GM15510 (cell line): ENCODE measurements around the gene CCDC187.

Source experiments
- POLR2A ChIP-seq: IDR thresholded peaks from 3 replicates; pipeline ENCODE4 v1.6.1; 2011; ENCODE audit warnings: borderline replicate concordance; ENCODE audit not compliant: insufficient read length; ENCODE audit errors: extremely low read depth

Gene CCDC187

DNA sequence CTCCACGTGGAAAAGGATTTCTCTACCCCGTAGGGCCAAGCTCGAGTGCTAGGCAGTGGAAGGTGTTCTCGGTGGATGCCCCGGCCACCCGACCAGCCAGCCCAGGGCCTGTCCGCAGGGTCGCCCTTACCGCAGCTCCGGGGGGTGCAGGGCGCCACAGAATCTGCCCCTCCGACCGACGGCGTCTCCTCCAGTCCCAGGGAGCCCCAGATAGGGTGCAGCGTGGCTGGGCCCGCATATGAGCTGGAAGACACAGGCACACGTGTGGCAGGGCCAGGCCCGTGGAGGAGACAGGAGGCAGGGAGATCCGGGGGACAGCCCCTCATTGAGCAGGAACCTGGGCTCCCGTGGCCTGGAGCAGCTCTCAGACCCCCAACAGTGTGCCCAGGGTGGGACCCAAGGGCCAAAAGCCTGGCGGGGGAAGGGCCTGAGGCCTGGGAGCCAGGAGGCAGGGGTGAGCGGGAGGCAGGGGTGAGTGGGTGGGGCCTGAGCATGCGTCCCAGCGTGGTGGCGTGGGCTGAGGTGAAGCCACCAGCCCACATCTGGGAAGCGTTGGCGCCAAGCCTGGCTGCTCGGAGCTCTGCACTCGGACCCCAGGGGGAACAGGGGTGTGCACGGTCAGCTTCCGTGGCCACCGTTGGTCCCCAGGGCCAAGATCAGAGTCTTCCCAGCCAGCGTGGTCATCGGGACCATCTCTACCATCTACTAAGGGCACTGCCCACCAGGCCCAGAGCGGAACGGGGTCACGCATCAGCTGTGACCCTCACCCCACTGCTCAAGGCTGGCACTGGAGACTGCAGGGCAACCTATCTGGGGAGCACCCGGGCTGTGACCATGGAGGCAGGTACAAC is 22.2 kb downstream of the CCDC187 start:
- TF ChIP-seq POLR2A = no peak

DNA sequence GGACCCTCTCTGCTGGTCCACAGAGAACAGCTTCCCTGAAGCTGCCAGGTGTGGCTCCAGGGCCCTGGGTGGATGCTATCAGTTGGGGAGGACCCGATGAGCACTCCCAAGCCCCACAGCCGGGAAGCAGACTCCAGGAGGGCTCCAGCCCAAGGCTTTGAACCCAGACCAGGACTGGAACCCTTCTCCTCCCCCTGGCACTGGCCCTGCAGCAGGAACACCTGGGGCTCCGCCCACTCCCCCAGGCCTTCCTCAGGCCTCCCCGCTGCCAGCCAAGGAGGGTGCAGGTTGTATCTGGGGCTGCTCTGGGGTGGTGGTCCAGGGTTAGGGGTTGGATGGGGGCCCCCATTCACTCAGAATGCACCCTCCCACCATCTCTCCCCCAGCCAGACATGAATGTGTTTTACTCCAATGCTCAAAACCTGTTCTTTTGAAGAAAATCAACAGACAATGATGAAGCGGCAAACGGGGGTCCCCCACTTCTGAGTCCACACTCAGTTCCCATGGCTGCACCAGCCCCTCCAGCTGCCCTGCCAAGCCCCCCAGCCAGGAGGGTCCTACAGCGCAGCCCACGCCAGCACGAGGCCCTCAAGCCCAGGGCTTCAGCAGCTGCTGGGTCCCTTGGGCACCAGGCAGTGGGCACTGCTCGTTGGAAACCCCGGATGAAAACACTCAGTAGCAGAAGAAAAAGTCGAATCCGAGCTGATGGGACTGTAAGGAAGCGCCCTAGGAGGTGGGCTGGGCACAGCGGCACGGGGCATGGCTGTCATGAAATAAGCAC is 23.2 kb downstream of the CCDC187 start:
- TF ChIP-seq POLR2A = no peak

DNA sequence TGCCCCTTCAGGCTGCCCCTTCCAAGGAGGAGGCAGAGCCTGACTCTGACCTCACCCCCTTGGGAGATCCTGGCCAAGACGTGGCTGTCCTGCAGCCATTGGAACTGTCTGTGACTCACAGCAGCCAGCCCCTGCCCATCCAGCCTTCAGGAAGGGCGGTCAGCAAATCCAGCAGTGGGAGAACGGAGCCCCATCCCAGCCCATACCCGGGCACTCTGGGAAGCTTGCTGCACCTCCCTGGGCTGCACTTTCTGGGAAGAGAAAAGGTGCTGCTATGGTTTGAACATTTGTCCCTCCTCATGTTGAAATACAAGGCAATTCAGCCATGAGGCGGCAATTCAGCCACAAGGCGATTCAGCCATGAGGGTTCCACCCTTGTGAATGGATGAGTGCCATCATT is 24.4 kb downstream of the CCDC187 start:
- no peak for TF ChIP-seq POLR2A

DNA sequence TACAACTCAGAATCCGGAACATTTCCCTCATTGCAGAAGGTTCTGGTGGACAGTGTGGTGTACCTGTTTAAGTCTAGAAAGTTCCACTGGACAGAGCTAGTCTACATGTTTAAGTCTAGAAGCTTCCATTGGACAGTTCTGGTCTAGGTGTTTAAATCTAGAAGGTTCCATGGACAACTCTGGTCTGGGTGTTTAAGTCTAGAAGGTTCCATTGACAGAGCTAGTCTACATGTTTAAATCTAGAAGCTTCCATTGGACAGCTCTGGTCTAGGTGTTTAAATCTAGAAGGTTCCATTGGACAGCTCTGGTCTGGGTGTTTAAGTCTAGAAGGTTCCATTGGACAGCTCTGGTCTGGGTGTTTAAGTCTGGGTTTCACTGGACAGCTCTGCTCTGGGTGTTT is 25.0 kb downstream of the CCDC187 start:
- TF ChIP-seq POLR2A = no peak

DNA sequence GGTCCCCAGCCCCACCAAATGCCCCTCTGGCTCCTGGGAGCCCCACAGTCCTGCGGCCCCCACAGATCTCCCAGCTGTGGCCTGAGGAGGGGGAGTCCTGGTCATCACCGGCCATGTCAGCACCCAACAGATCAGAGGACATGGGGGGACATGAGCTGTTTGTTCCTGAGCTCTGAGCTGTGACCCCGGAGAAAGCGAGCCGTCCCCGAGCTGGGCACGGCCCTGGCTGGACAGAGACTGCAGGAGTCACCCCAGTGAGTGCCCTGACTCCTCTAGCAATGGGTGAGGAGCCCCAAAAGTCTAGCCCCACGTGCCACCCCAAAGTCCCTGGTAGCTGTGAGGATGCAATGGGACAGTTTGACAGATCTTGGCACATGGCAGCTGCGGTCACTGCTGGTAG is 25.7 kb downstream of the CCDC187 start:
- TF ChIP-seq POLR2A = no peak

DNA sequence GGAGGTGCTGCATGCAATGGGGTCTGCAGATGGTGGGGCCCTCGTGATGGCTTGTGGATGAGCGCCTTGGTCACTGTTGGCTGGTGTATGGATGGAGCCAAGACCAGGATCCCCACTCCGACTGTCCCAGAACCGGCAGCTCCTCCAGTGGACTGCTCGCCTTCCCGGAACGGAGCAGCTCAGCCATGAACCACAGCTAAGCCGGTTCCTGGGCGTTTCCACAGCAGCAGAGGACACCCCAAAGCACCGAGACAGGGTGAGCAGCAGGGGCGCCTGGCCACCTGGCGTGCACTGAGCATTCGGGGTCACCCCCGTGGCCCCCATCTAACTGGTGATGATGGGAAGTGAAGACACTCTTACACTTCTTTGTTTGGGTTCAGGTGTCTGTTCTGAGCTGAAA is 26.1 kb downstream of the CCDC187 start:
- TF ChIP-seq POLR2A = no peak

DNA sequence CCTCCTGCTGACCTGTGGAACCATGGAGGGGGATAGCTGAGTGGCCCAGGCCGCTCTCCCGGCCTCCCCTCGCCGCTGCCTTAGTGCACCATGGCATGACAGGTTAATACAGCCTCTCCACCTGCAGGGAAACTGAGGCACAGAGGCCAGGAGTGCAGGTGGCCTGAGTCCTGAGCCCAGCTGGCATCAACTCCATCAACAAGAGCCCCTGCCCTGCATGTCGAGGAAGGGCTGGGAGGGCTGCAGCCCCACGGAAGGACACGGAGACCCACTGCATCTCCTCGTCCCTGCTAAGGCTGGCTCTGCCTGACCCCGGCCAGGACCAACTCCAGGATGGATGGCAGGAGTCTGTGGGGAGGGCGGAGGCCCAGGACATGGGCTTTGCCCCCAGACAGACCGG is 27.2 kb downstream of the CCDC187 start:
- TF ChIP-seq POLR2A = no peak

DNA sequence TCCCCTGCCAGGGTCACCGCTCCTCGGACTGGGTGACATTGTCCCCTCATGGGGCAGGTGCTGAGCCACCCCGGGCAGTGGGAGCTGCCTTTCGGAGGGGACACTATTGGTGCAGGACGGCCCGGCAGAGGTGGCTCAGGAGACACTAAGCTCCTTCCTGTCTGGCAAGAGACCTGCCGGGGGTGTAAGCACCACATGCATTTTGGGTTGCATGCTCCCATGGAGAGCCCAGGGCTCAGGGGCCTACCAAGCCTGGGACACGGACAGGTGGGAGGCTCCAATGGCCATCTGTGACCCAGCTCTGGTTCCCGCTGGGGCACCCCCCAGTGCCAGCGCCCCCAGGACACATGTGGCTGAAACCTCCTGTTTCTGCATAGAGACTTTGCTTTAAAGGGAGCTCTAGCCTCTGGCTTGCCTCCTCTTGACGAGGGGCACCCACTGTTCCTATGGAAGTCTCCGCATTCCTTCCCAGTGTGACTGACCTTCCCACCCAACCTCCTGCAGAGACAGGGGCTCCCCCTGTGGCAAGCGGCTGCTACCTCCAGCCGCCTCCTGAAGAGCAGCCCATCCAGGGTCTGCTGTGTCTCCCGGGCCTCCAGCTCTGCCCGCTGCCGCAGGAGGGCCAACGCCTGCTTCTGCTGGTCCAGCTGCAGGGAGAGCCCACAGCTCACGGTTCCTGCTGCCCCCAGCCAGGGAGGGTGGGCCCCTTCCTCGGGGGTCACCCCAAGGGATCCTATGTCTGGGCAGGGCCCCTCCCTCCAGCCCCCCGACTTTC is 28.1 kb downstream of the CCDC187 start:
- TF ChIP-seq POLR2A = no peak

DNA sequence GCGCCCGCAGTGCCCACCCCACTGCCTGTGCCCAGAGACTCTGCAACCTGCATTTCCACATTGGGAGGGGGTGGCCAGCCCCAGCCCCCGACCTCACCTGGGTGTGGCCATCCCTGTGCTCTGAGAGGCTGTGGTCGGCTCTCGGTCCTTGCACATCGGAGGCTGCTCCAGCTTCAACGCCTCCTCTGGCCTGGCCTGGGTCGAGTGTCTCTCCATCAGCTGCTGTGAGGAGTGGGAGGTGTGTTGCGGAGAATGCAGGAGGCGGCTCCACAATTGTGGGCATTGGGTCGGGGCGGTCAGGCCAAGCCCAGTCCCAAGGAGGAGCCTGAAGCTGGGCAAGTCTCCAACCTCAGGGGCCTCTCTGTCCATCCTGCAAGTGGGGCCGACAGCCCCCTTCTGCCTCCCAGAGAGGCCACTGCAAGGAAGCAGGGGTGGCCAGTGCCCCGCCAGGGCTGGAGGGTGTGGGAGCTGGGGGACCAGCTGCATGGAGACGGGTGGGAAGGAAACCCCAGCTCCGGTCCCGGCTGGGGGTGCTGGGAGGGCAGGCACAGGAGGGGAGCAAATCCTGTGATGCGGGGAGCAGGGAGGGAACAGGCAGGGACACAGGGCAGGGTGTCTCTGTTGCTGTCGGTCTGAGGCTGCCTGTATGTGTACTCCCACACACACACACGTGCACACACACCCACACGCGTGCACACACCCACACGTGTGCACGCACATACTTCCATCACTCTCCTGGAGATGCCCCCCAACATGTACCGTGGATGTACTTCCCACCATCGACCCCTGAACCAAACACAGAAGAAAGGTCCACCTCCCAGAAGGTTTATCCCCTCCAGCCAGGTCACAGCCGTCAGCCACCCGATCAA is 28.9 kb downstream of the CCDC187 start:
- TF ChIP-seq POLR2A = no peak

DNA sequence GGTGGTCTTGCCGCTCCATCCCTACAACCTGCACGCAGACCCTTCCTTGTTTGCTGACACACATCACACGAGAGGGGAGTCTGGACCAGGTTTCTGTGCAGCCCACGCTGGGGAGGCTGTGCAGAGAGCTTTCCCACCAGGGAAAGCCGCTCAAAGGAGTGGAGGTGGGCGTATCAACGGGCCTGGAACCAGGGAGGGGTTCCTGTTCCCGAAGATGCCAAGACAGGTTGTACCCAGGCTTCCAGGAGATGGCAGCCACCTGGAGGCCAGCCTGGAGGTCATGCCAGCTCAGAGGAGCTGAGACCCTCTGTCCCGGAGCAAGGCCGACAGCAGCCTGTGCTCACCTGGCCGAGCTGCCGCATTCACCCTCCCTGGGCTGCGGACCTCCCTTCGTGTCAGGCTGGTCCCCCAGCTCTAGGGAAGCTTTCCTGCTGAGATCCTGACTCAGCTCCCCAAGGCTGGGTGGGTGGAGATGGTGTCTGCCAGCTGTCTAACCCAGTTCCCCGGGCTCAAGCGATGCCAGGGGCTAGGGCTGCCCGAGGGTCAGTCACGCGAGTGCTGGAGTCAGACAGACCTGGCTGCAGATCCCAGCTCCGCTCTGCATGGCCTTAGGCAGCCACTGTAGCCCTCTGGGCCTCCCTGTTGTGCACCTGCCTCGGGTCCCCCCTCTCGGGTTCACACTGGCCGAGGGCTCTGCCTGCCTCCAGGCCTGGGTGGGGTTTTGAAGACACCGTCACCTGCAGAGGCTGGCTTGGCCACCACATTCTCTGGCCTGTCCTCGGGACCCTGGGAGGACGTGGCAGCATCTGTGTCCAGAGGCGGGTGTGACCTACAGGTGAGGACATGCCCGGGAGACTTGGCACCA is 29.7 kb downstream of the CCDC187 start:
- no peak for TF ChIP-seq POLR2A

DNA sequence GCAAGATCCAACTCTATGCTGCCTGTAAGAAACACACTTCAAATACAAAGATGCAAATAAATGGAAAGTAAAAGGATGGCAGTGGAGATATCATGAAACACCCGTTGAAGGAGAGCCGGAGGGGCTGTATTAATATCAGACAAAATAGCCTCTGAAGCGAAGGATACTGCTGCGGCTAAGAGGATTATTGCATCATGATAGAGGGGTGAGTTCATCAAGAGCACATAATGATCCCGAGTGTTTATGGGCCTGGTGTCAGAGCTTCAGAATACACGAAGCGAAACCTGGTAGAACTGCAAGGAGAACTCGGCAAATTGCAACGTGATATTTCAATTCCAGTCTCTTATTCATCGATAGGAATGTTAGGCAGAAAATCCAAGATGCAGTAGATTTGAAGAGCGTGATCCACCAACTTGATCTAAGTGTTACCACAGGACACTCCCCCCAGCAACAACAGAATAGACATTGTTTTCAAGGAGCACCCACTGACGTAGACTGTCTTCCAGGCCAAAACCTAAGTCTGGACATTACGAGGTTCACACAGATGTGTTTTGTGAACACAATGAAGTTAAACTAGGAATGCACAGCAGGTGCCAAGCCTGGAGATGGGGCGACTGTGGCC is 30.5 kb downstream of the CCDC187 start:
- no peak for TF ChIP-seq POLR2A

DNA sequence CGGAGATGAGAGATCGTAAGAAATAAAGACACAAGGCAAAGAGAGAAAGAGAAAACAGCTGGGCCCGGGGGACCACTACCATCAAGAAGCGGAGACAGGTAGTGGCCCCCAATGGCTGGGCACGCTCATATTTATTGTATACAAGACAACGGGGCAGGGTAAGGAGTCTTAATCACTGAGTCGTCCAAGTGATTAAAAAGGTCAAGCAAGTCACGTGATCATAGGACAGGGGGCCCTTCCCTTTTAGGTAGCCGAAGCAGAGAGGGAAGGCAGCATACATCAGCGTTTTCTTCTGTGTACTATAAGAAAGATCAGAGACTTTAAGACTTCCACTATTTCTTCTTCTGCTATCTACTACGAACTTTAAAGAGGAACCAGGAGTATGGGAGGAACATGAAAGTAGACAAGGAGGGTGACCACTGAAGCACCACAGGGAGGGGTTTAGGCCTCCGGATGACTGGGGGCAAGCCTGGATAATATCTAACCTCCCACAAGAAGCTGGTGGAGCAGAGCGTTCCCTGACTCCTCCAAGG is 33.7 kb downstream of the CCDC187 start:
- TF ChIP-seq POLR2A = no peak

DNA sequence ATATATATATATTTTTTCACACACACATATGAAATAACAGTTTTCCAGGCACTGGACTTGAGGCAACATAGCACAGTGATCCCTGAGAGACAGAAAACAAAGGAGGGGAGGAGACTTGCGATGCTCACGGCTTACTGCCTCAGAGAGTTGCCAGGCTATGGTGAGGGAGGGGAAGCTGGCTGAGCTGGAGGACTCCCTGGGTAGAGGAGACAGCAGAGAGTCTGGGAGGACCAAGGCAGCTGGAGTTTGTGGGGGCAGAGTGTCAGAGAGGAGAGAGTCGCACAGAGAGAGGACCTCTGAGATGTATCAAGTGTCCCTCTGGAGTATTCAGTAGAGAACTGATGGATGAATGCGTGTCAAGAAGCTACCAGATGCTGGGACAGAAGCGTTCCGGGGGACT is 35.2 kb downstream of the CCDC187 start:
- TF ChIP-seq POLR2A = no peak
